Measurements from ENCODE around the gene FSIP1. TPM values are rescaled to one million over a fixed set of nuclear protein-coding genes. Genes with fewer than 3 reads are reported as not detected.

The FSIP1 gene
- total RNA-seq, 2 experiments from 2014 or later: 0.51 to 0.61 TPM

- ChIA-PET CTCF (no interaction called here), POLR2A (no interaction called here)
These were observed 11.3 kb upstream of the FSIP1 start for GRCh38 chr15:39793923-39794322.

- CTCF ChIA-PET: no interaction called here
- POLR2A ChIA-PET: no interaction called here
These were observed 10.2 kb upstream of the FSIP1 start for GRCh38 chr15:39792844-39793335.

GRCh38 chr15:39792025-39792843 lies 9.6 kb upstream of the FSIP1 start:
- ChIA-PET POLR2A (no interaction called here), CTCF (no interaction called here)

GRCh38 chr15:39789736-39790135 lies 7.1 kb upstream of the FSIP1 start:
- CTCF ChIA-PET: interaction anchor here (1.3 kb wide), 1 partner anchor 84 kb away, joined by 4 read pairs; no protein-coding TSS in a partner anchor

GRCh38 chr15:39788800-39789565 lies 6.3 kb upstream of the FSIP1 start:
- POLR2A ChIA-PET: no interaction called here
- CTCF ChIA-PET: interaction anchor here (1.3 kb wide), 1 partner anchor 84 kb away, joined by 4 read pairs; no protein-coding TSS in a partner anchor

More at GRCh38 chr15:39789736-39790135, 7.1 kb upstream of the FSIP1 start:
- POLR2A ChIA-PET: no interaction called here

GRCh38 chr15:39788108-39788507 lies 5.5 kb upstream of the FSIP1 start:
- ChIA-PET POLR2A (interaction anchor here (1.1 kb wide), 1 partner anchor 137 kb away, joined by 8 read pairs; no protein-coding TSS in a partner anchor), CTCF (interaction anchor here (0.5 kb wide), 1 partner anchor 319 kb away, joined by 3 read pairs; no protein-coding TSS in a partner anchor)

GRCh38 chr15:39787479-39787878 lies 4.8 kb upstream of the FSIP1 start:
- CTCF ChIA-PET: interaction anchor here (0.7 kb wide), 4 partner anchors 88 to 260 kb away, joined by 3 to 4 read pairs (median 4); no protein-coding TSS in a partner anchor

GRCh38 chr15:39786447-39787056 lies 3.9 kb upstream of the FSIP1 start:
- ChIA-PET CTCF (interaction anchor here (0.7 kb wide), 1 partner anchor 150 kb away, joined by 4 read pairs; no protein-coding TSS in a partner anchor), POLR2A (no interaction called here)

More at GRCh38 chr15:39787479-39787878, 4.8 kb upstream of the FSIP1 start:
- POLR2A ChIA-PET: interaction anchor here (0.7 to 1.1 kb wide), 2 partner anchors 138 to 1116 kb away, joined by 6 to 8 read pairs; no protein-coding TSS in a partner anchor

GRCh38 chr15:39785841-39786240 lies 3.2 kb upstream of the FSIP1 start:
- ChIA-PET CTCF (interaction anchor here (0.8 kb wide), 1 partner anchor 88 kb away, joined by 4 read pairs; no protein-coding TSS in a partner anchor), POLR2A (no interaction called here)

- ChIA-PET POLR2A (no interaction called here), CTCF (interaction anchor here (0.8 kb wide), 1 partner anchor 88 kb away, joined by 4 read pairs; no protein-coding TSS in a partner anchor)
These were observed 2.5 kb upstream of the FSIP1 start for GRCh38 chr15:39785139-39785538.

- CTCF ChIA-PET: no interaction called here
- POLR2A ChIA-PET: no interaction called here
These were observed 2.0 kb upstream of the FSIP1 start for GRCh38 chr15:39784638-39785037.

- POLR2A ChIA-PET: no interaction called here
- CTCF ChIA-PET: no interaction called here
These were observed 1.5 kb upstream of the FSIP1 start for GRCh38 chr15:39784125-39784524.

GRCh38 chr15:39783244-39783820 lies 691 bp upstream of the FSIP1 start:
- ChIA-PET POLR2A (no interaction called here), CTCF (no interaction called here)

- POLR2A ChIA-PET: interaction anchor here (0.7 kb wide), 1 partner anchor 139 kb away, joined by 3 read pairs; no protein-coding TSS in a partner anchor
- CTCF ChIA-PET: interaction anchor here (1.0 kb wide), 1 partner anchor 25 kb away, joined by 4 read pairs; no protein-coding TSS in a partner anchor
These were observed 706 bp downstream of the FSIP1 start for GRCh38 chr15:39781967-39782302.

GRCh38 chr15:39781147-39781966 lies 1.3 kb downstream of the FSIP1 start:
- POLR2A ChIA-PET: no interaction called here
- CTCF ChIA-PET: no interaction called here

- CTCF ChIA-PET: no interaction called here
- POLR2A ChIA-PET: no interaction called here
These were observed 4.6 kb downstream of the FSIP1 start for GRCh38 chr15:39778021-39778420.

GRCh38 chr15:39777496-39777895 lies 5.1 kb downstream of the FSIP1 start:
- CTCF ChIA-PET: no interaction called here
- POLR2A ChIA-PET: no interaction called here

GRCh38 chr15:39776068-39776467 lies 6.6 kb downstream of the FSIP1 start:
- POLR2A ChIA-PET: no interaction called here
- CTCF ChIA-PET: no interaction called here
